ENCODE measurements around the gene ARHGEF7.

The ARHGEF7 gene

DNA sequence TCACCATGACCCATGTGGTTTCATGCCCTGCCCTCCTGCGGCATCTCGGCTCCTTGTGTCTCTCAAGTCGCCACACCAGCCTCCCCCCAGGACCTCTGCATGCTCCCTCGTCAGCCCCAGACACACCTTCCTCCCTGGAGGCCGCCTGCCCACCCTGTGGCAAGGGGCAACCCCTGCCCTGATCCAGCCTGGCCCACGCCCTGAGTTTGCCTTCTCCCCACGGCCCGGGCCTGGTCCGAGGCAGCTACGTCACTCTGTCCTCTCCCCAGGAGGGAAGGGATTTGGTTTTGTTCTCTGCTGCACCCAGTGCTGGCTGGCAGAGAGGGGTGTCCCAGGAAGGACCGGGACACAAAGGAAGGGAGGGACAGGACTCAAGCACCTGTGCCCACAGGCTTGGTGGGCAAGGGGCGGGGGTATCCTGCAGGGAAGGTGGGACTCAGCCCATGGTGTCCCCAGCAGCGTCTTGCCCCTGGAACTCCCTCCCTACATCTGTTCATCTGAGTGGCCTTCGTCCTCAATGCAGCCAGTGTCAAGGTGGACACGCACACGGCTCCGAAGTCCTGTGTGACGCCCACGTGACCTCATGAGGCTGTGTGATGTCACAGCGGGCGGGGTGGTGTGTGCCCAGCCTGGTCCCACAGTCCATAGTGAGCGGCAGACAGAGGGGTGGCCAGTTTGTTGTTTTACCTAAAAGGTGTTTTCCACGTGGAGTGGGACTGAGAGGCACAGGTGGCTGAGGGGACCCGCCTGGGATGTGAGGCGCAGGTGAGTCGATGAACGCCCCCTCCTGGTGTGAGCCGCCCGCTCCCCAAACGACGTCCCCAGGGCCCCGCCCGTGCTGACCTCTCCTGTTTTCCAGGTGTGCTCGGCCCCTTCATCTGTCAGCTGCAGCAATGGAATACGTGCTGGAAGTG lies 205.1 kb downstream of the ARHGEF7 start, which contains the start of gene TEX29:
TEX29 (plus strand) TSS at position 645 of the 914 bp plus-strand sequence; CDS start at position 894, 249 bp downstream.
- DNase-seq (ENCODE audit: extremely low read depth in 1 of 2, low read depth in 1 of 2), result no peak

DNA sequence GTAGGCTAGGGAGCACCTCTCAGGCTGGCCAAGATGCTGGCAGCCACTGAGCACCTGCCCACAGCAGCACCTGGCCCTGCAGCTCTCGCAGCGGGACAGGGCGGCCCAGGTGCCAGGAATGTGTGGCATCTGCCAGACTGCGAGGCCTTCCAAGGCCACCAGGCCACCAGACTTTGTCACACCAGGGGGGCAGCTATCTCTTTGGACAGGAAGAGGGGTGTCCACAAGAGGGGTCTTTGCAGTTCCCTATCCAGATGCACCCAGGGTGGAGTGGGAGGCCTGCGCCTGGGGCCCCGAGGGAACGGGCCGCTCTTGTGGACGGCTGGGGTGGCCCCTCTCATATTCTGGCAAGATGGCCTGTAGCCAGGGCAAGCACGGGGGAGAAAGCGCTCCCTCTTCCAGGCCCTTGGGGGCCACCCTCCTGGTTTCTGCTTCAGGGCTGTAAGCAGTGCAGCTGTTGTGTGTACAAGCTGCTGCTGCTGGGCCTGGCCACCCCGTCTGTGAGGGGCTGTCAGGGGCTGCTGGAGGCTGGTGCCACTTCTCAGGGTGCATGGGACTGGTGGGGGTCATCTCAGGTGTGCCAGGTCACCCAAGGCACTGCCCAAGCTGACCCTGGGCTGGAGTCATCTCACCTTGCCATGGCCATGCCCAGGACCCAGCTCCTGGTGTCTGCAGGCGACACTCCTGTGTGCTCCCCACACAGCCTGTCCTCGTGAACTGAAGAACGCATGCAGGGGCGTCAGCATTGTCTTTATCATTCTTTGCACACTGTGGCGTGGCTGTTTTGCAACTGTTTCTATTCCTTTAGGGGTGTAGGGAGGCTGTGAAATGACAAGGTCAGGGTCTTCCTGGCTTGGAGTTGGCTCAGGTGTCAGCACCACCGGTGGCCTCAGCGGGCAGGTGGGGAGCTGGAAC lies 207.1 kb downstream of the ARHGEF7 start:
- DNase-seq (ENCODE audit: extremely low read depth in 1 of 2, low read depth in 1 of 2), result no peak

DNA sequence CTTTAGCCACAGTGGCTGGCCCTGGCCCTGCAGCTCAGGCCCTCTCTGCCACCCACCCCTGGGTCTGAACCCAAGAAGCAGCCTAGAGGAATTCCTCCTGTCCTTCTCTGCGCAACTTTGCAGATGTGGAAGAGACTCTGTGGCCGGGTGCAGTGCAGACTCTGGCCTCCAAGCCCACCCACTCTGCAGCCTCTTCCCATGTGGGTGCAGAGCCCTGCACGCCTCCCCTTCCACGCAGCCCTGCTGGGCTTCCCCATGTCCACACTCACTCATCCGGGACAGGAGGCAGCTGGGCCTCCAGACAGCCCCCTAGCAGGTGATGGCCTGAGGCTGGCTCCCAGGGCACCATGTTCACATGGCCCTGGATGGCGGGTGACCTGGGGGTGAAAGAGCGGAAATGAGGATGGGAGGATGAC lies 207.8 kb downstream of the ARHGEF7 start:
- DNase-seq (ENCODE audit: extremely low read depth in 1 of 2, low read depth in 1 of 2), result no peak

- no peak for DNase-seq (ENCODE audit: extremely low read depth in 1 of 2, low read depth in 1 of 2)
Observed at GRCh38 chr13:111323549-111323948, 208.4 kb downstream of the ARHGEF7 start.

- no peak for DNase-seq (ENCODE audit: extremely low read depth in 1 of 2, low read depth in 1 of 2)
Observed at GRCh38 chr13:111323950-111324651, 209.0 kb downstream of the ARHGEF7 start.

GRCh38 chr13:111324736-111325135 lies 209.6 kb downstream of the ARHGEF7 start:
- no peak for DNase-seq (ENCODE audit: extremely low read depth in 1 of 2, low read depth in 1 of 2)

- DNase-seq (ENCODE audit: extremely low read depth in 1 of 2, low read depth in 1 of 2), result no peak
Observed at GRCh38 chr13:111325146-111325890, 210.2 kb downstream of the ARHGEF7 start.

- no peak for DNase-seq (ENCODE audit: extremely low read depth in 1 of 2, low read depth in 1 of 2)
Observed at GRCh38 chr13:111325941-111326620, 211.0 kb downstream of the ARHGEF7 start.

GRCh38 chr13:111326621-111326965 lies 211.5 kb downstream of the ARHGEF7 start:
- DNase-seq (ENCODE audit: extremely low read depth in 1 of 2, low read depth in 1 of 2), result no peak

GRCh38 chr13:111326981-111327642 lies 212.0 kb downstream of the ARHGEF7 start:
- DNase-seq (ENCODE audit: extremely low read depth in 1 of 2, low read depth in 1 of 2), result no peak

DNA sequence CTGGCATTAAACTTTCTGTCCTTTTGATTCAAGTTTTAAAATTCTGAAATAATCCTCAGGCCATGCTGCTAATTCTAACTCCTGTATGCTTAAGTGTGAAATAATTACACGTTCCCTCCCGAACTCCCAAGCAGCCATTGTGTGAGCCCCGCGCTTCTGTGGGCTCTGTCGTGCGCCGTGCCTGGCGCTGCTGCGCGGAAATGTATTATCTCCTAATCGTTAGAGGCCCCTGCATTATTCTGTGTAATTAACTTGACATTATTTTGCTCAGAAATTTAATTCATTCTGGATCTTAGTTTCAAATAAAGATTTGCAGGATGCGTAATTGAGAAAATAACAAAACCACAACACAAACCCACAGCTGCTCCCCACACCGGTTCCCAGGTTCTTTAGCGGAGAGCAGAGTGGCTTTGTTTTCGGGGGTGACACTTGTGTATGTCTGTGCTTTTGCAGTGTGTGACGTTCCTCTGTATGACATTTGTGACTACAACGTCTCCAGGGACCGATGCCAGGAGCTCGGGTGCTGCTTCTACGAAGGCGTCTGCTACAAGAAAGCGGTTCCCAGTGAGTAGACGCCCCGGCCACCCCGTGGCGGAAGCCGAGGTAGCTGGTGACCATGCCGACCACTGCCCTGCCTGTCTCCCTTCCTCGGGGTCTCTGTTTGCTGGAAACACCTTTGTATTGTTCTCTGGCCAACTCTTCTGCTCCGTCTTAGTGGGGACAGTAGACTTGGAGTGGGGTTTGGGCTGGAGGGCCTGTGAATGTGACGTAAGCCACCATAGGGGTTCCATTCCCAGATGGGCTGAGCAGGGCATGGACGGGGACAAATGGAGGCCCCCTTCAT lies 212.8 kb downstream of the ARHGEF7 start:
- DNase-seq (ENCODE audit: extremely low read depth in 1 of 2, low read depth in 1 of 2), result no peak

- DNase-seq (ENCODE audit: extremely low read depth in 1 of 2, low read depth in 1 of 2), result no peak
Observed at GRCh38 chr13:111328574-111329410, 213.7 kb downstream of the ARHGEF7 start.

- DNase-seq (ENCODE audit: extremely low read depth in 1 of 2, low read depth in 1 of 2), result no peak
Observed at GRCh38 chr13:111329641-111330040, 214.5 kb downstream of the ARHGEF7 start.

- DNase-seq (ENCODE audit: extremely low read depth in 1 of 2, low read depth in 1 of 2), result no peak
Observed at GRCh38 chr13:111330066-111330610, 215.0 kb downstream of the ARHGEF7 start.

GRCh38 chr13:111335298-111335697 lies 220.2 kb downstream of the ARHGEF7 start:
- DNase-seq (ENCODE audit: extremely low read depth in 1 of 2, low read depth in 1 of 2), result no peak

GRCh38 chr13:111336666-111337065 lies 221.6 kb downstream of the ARHGEF7 start:
- DNase-seq (ENCODE audit: extremely low read depth in 1 of 2, low read depth in 1 of 2), result no peak

GRCh38 chr13:111337206-111337605 lies 222.1 kb downstream of the ARHGEF7 start:
- DNase-seq (ENCODE audit: extremely low read depth in 1 of 2, low read depth in 1 of 2), result no peak

All from stimulated activated CD8-positive, alpha-beta memory T cell treated with anti-CD3 and anti-CD28 coated beads, Interleukin-7, amount 100 ng/mL, for 48 hours (primary cell).